Activated T-cell treated with anti-CD3 and anti-CD28 coated beads for 4 hours (primary cell): Measurements from ENCODE around the gene IGSF8.

Experiments used
- DNase-seq: peaks from one replicate; pipeline ENCODE4 v3.0.0-alpha.2; 2020

Gene IGSF8

GRCh38 chr1:160101717-160102522 lies 3.5 kb upstream of the IGSF8 start:
- DNase-seq, result no peak

GRCh38 chr1:160101037-160101716 lies 2.8 kb upstream of the IGSF8 start:
- DNase-seq, result peak; percentile 63

GRCh38 chr1:160099716-160100375 lies 1.4 kb upstream of the IGSF8 start:
- no peak for DNase-seq

GRCh38 chr1:160098852-160099561 lies 588 bp upstream of the IGSF8 start:
- DNase-seq, result peak; percentile 99

- DNase-seq, result no peak
Observed at GRCh38 chr1:160097151-160097910, 1.1 kb downstream of the IGSF8 start.

- no peak for DNase-seq
Observed at GRCh38 chr1:160096274-160097116, 1.9 kb downstream of the IGSF8 start.

- no peak for DNase-seq
Observed at GRCh38 chr1:160095382-160096105, 2.9 kb downstream of the IGSF8 start.

GRCh38 chr1:160094806-160095205 lies 3.6 kb downstream of the IGSF8 start:
- no peak for DNase-seq

GRCh38 chr1:160094291-160094625 lies 4.2 kb downstream of the IGSF8 start:
- no peak for DNase-seq

- no peak for DNase-seq
Observed at GRCh38 chr1:160093624-160094290, 4.7 kb downstream of the IGSF8 start.

GRCh38 chr1:160093069-160093395 lies 5.4 kb downstream of the IGSF8 start:
- DNase-seq, result no peak

- no peak for DNase-seq
Observed at GRCh38 chr1:160092366-160093068, 5.9 kb downstream of the IGSF8 start.

GRCh38 chr1:160091666-160092223 lies 6.7 kb downstream of the IGSF8 start:
- no peak for DNase-seq

GRCh38 chr1:160090760-160091159 lies 7.7 kb downstream of the IGSF8 start:
- DNase-seq, result no peak

- DNase-seq, result no peak
Observed at GRCh38 chr1:160089883-160090282, 8.5 kb downstream of the IGSF8 start.

- no peak for DNase-seq
Observed at GRCh38 chr1:160087118-160087662, 11.2 kb downstream of the IGSF8 start.

GRCh38 chr1:160086456-160086892 lies 11.9 kb downstream of the IGSF8 start:
- no peak for DNase-seq

GRCh38 chr1:160085686-160086455 lies 12.5 kb downstream of the IGSF8 start:
- peak; percentile 66 for DNase-seq
